Measurements from ENCODE around the gene YPEL1. TPM values are rescaled to one million over a fixed set of nuclear protein-coding genes. Genes with fewer than 3 reads are reported as not detected.

YPEL1 gene
- total RNA-seq, 4 donors from 2014 or later = 3.1 to 16.5 (median 8.6) TPM

- TF ChIP-seq CTCF (IDR thresholded peaks at IDR 0.05; ENCODE audit: low read depth) = no peak
Observed at GRCh38 chr22:21657360-21658032, 78.1 kb downstream of the YPEL1 start.

- TF ChIP-seq CTCF (IDR thresholded peaks at IDR 0.05; ENCODE audit: low read depth) = no peak
Observed at GRCh38 chr22:21657020-21657359, 78.6 kb downstream of the YPEL1 start.

GRCh38 chr22:21652547-21653545 lies 82.7 kb downstream of the YPEL1 start:
- TF ChIP-seq CTCF (IDR thresholded peaks at IDR 0.05; ENCODE audit: low read depth) = no peak

GRCh38 chr22:21652010-21652546 lies 83.5 kb downstream of the YPEL1 start:
- no peak for TF ChIP-seq CTCF (IDR thresholded peaks at IDR 0.05; ENCODE audit: low read depth)

GRCh38 chr22:21651521-21652009 lies 84.0 kb downstream of the YPEL1 start:
- no peak for TF ChIP-seq CTCF (IDR thresholded peaks at IDR 0.05; ENCODE audit: low read depth)

- TF ChIP-seq CTCF (IDR thresholded peaks at IDR 0.05; ENCODE audit: low read depth) = no peak
Observed at GRCh38 chr22:21650823-21651520, 84.6 kb downstream of the YPEL1 start.
